H1 (cell line): ENCODE results near the gene BLMH. TPM values are rescaled to one million over a fixed set of nuclear protein-coding genes. Genes with fewer than 3 reads are reported as not detected.

Source experiments
- CTCF ChIA-PET: fragments of 300-600 bp; sonication (Branson Sonifier 250); formaldehyde crosslinking; loops from one replicate; lab custom pipeline; 2021; ENCODE audit not compliant: partially characterized antibody; lab: Charles Lee
- POLR2A ChIA-PET: fragments of 300-600 bp; sonication (Branson Sonifier 250); formaldehyde crosslinking; loops from one replicate; lab custom pipeline; 2021; ENCODE audit warnings: inconsistent platforms; ENCODE audit not compliant: partially characterized antibody; lab: Charles Lee
- DNase-seq, 2 experiments: peaks; one replicate each; pipeline versions ENCODE4 v3.0.0 to v3.0.0-alpha.2; 2010 to 2022; ENCODE audit warnings: low spot score in 2 of 2, low read depth in 1 of 2, mixed read lengths in 1 of 2
- FAIRE-seq: peaks from 2 replicates; lab custom pipeline; 2011; peaks lifted over from hg19 to GRCh38; lab: Jason Lieb, UNC
- H2AFZ ChIP-seq: 2 replicates; pipeline ENCODE4 v1.8.1; 2012; ENCODE audit warnings: low read length, inconsistent platforms
- H2AK5ac ChIP-seq: 2 replicates; pipeline ENCODE4 v1.6.1; 2013; ENCODE audit warnings: low read depth, low read length
- H2BK120ac ChIP-seq: replicated peaks from 2 replicates; pipeline ENCODE3; 2013; ENCODE audit warnings: low read depth, low read length, inconsistent platforms
- H2BK12ac ChIP-seq: 2 replicates; pipeline ENCODE4 v1.6.1; 2013; ENCODE audit warnings: low read depth, low read length
- H2BK15ac ChIP-seq: 2 replicates; pipeline ENCODE4 v1.6.1; 2013; ENCODE audit warnings: low read length
- H2BK20ac ChIP-seq: 2 replicates; pipeline ENCODE4 v1.6.1; 2013; ENCODE audit warnings: low read length
- H2BK5ac ChIP-seq: 2 replicates; pipeline ENCODE4 v1.6.1; 2013; ENCODE audit warnings: low read depth, low read length
- H3K14ac ChIP-seq: 2 replicates; pipeline ENCODE4 v1.6.1; 2013; ENCODE audit warnings: inconsistent platforms; ENCODE audit not compliant: insufficient read length
- H3K18ac ChIP-seq: 2 replicates; pipeline ENCODE4 v1.6.1; 2013; ENCODE audit warnings: low read length; ENCODE audit errors: extremely low read depth
- H3K23ac ChIP-seq: 2 replicates; pipeline ENCODE4 v1.6.1; 2013; ENCODE audit warnings: inconsistent platforms; ENCODE audit not compliant: insufficient read length
- H3K23me2 ChIP-seq: 2 replicates; pipeline ENCODE4 v1.6.1; 2013; ENCODE audit warnings: low read depth, low read length
- H3K27ac ChIP-seq: 2 replicates; pipeline ENCODE4 v1.6.1; 2011; ENCODE audit warnings: low read depth, low read length, inconsistent platforms
- H3K27me3 ChIP-seq, 4 experiments: replicated peaks in 1 of 4; 1 replicate in 1 of 4; 2 replicates in 3 of 4; pipeline versions ENCODE4 v1.6.1 to v1.8.1; 2011 to 2013; ENCODE audit warnings: low read length in 3 of 4, mild to moderate bottlenecking in 3 of 4, inconsistent platforms in 2 of 4, mixed read lengths in 2 of 4, moderate library complexity in 1 of 4; ENCODE audit not compliant: control insufficient read depth in 3 of 4, insufficient read depth in 3 of 4; ENCODE audit errors: extremely low read depth in 1 of 4
- H3K36me3 ChIP-seq, 4 experiments: 2 replicates each; pipeline versions ENCODE4 v1.6.1 to v1.8.1; 2011 to 2013; ENCODE audit warnings: mild to moderate bottlenecking in 4 of 4, low read length in 3 of 4, moderate library complexity in 2 of 4, control low read depth in 1 of 4, inconsistent platforms in 1 of 4; ENCODE audit not compliant: insufficient read depth in 4 of 4, control insufficient read depth in 2 of 4
- H3K4ac ChIP-seq: replicated peaks from 2 replicates; pipeline ENCODE3; 2013; ENCODE audit warnings: low read length, low read depth, mixed read lengths, inconsistent platforms; ENCODE audit not compliant: insufficient read length
- H3K4me1 ChIP-seq, 4 experiments: replicated peaks in 1 of 4; 1 replicate in 1 of 4; 2 replicates in 3 of 4; pipeline versions ENCODE4 v1.6.1 to v1.8.1; 2011 to 2013; ENCODE audit warnings: low read length in 3 of 4, inconsistent platforms in 2 of 4, mixed read lengths in 1 of 4; ENCODE audit not compliant: insufficient read depth in 4 of 4, control insufficient read depth in 3 of 4
- H3K4me2 ChIP-seq, 2 experiments: 2 replicates each; pipeline versions ENCODE4 v1.6.1 to v1.8.1; 2011 to 2013; ENCODE audit warnings: low read depth in 2 of 2, low read length in 2 of 2, control low read depth in 1 of 2, inconsistent platforms in 1 of 2, mild to moderate bottlenecking in 1 of 2; ENCODE audit not compliant: insufficient read depth in 1 of 2
- H3K4me3 ChIP-seq, 4 experiments: fragments of 200-600, 300-600 bp in 1 of 4; sonication (generic), shearing (Covaris generic), sonication (Bioruptor Twin) in 1 of 4; 2 replicates each; pipeline versions ENCODE4 v1.5.1 to v1.8.1; 2011 to 2016; ENCODE audit warnings: low read length in 4 of 4, low read depth in 3 of 4, control low read depth in 2 of 4, inconsistent platforms in 2 of 4, mild to moderate bottlenecking in 2 of 4, mixed read lengths in 1 of 4, moderate library complexity in 1 of 4; ENCODE audit not compliant: insufficient read depth in 2 of 4; ENCODE audit errors: extremely low read depth in 1 of 4
- H3K56ac ChIP-seq: replicated peaks from 2 replicates; pipeline ENCODE3; 2013; ENCODE audit warnings: low read depth, mild to moderate bottlenecking, mixed read lengths, low read length, inconsistent platforms; ENCODE audit not compliant: insufficient read length
- H3K79me1 ChIP-seq: 2 replicates; pipeline ENCODE4 v1.6.1; 2013; ENCODE audit warnings: low read depth, low read length, control low read depth
- H3K79me2 ChIP-seq, 2 experiments: 2 replicates each; pipeline versions ENCODE4 v1.6.1 to v1.8.1; 2012 to 2013; ENCODE audit warnings: low read length in 2 of 2, mild to moderate bottlenecking in 2 of 2, inconsistent platforms in 1 of 2; ENCODE audit not compliant: insufficient read depth in 2 of 2, control insufficient read depth in 1 of 2
- H3K9ac ChIP-seq, 4 experiments: replicated peaks in 1 of 4; 1 replicate in 1 of 4; 2 replicates in 3 of 4; pipeline versions ENCODE4 v1.6.1 to v1.8.1; 2011 to 2013; ENCODE audit warnings: low read depth in 3 of 4, low read length in 3 of 4, control low read depth in 2 of 4, mild to moderate bottlenecking in 2 of 4, moderate library complexity in 2 of 4, inconsistent platforms in 1 of 4; ENCODE audit errors: extremely low read depth in 1 of 4
- H3K9me3 ChIP-seq, 2 experiments: 2 replicates each; pipeline versions ENCODE4 v1.6.1 to v1.8.1; 2012 to 2013; ENCODE audit warnings: mild to moderate bottlenecking in 2 of 2, moderate library complexity in 2 of 2, control low read depth in 1 of 2, inconsistent platforms in 1 of 2, low read depth in 1 of 2, low read length in 1 of 2, mixed read lengths in 1 of 2; ENCODE audit not compliant: insufficient read depth in 2 of 2
- H4K20me1 ChIP-seq, 2 experiments: replicated peaks in 1 of 2; 2 replicates each; pipeline versions ENCODE3 to v1.8.1; 2011 to 2013; ENCODE audit warnings: inconsistent platforms in 2 of 2, low read length in 2 of 2, mild to moderate bottlenecking in 1 of 2; ENCODE audit not compliant: insufficient read depth in 2 of 2, control insufficient read depth in 1 of 2
- H4K5ac ChIP-seq: 2 replicates; pipeline ENCODE4 v1.6.1; 2013; ENCODE audit warnings: low read length, low read depth, mixed read lengths, inconsistent platforms; ENCODE audit not compliant: insufficient read length
- H4K8ac ChIP-seq: 2 replicates; pipeline ENCODE4 v1.8.0; 2013; ENCODE audit warnings: mild to moderate bottlenecking, moderate library complexity, low read length, inconsistent platforms; ENCODE audit not compliant: insufficient read depth; ENCODE audit errors: extremely low read depth
- H4K91ac ChIP-seq: replicated peaks from 2 replicates; pipeline ENCODE3; 2013; ENCODE audit warnings: low read length, mixed read lengths, inconsistent platforms; ENCODE audit not compliant: insufficient read length
- CBX8 ChIP-seq: fragments of 300-800, 300-1000 bp; sonication (generic); IDR thresholded peaks from 2 replicates; pipeline ENCODE4 v1.7.1; 2016; ENCODE audit warnings: low read depth, low read length, borderline replicate concordance
- EGR1 ChIP-seq: IDR thresholded peaks from 2 replicates; pipeline ENCODE4 v1.6.1; 2011; ENCODE audit warnings: low read depth, low read length, borderline replicate concordance
- HDAC2 ChIP-seq, 2 experiments: fragments of 300-600 bp in 1 of 2; sonication (generic) in 1 of 2; IDR thresholded peaks; 2 replicates each; pipeline ENCODE4 v1.6.1; 2011 to 2012; ENCODE audit warnings: low read depth in 2 of 2, low read length in 2 of 2, mild to moderate bottlenecking in 2 of 2, moderate library complexity in 2 of 2, borderline replicate concordance in 1 of 2, inconsistent platforms in 1 of 2
- KDM4A ChIP-seq: IDR thresholded peaks from one replicate; pipeline ENCODE4 v1.7.1; 2012; ENCODE audit warnings: low read depth, mild to moderate bottlenecking, moderate library complexity, low read length, inconsistent platforms; ENCODE audit not compliant: severe bottlenecking
- RNF2 ChIP-seq: fragments of 200-900, 300-1000 bp; sonication (generic); IDR thresholded peaks from 2 replicates; pipeline ENCODE4 v1.7.1; 2016; ENCODE audit warnings: borderline replicate concordance, low read depth, mild to moderate bottlenecking, antibody characterized with exemption, low read length; ENCODE audit not compliant: poor library complexity, severe bottlenecking; ENCODE audit errors: missing control alignments
- SIRT6 ChIP-seq: IDR thresholded peaks from one replicate; pipeline ENCODE4 v1.7.1; 2012; ENCODE audit warnings: low read length, inconsistent platforms
- SP2 ChIP-seq: IDR thresholded peaks from 2 replicates; pipeline ENCODE4 v1.6.1; 2012; ENCODE audit warnings: mild to moderate bottlenecking, low read length, inconsistent platforms
- TAF7 ChIP-seq: optimal IDR thresholded peaks from 2 replicates; pipeline ENCODE3; 2011; ENCODE audit warnings: low read depth, mild to moderate bottlenecking, inconsistent platforms, low read length, moderate library complexity, borderline replicate concordance
- WGBS, 2 experiments: shearing (Covaris generic) in 1 of 2; methylation state at CpG; one replicate each; pipeline versions ENCODE4 v1.1.6 to v1.1.7; 2013 to 2015; ENCODE audit warnings: low lambda C conversion rate in 2 of 2, mixed read lengths in 2 of 2, inconsistent platforms in 1 of 2, low coverage in 1 of 2, missing lambda C conversion rate in 1 of 2; ENCODE audit not compliant: insufficient replicate concordance in 2 of 2, insufficient coverage in 1 of 2, insufficient read length in 1 of 2; ENCODE audit errors: extremely low coverage in 1 of 2, missing lambda C conversion rate in 1 of 2; 5-methylcytosine and 5-hydroxymethylcytosine counted together
- polyA plus RNA-seq, 7 experiments: library from polyadenylated mRNA; depleted of rRNA in 3 of 7; stranded (reverse) in 5 of 7; unstranded in 2 of 7; fragments of >200 nt in 5 of 7; fragments of 200-250 nt in 2 of 7; gene quantifications; 1 replicate in 5 of 7; 2 replicates in 1 of 7; 4 replicates in 1 of 7; pipeline versions ENCODE4 v1.2.1 to v1.2.3, GENCODE V29; 2011 to 2013; ENCODE audit warnings: missing spikeins in 2 of 7, mixed read lengths in 2 of 7
- total RNA-seq: library from RNA; stranded (reverse); fragmentation: NEBNext Ultra II Directional; extraction: Animal tissue kit (Norgen Biotek cat#: 25700); gene quantifications from 2 replicates; pipeline ENCODE4 v1.2.1, GENCODE V29; 2021
- TF ChIP-seq, protein P1 (sequence below), 3 experiments: IDR thresholded peaks; 1 replicate in 2 of 3; 2 replicates in 1 of 3; pipeline versions ENCODE4 v1.5.1 to v1.6.1; 2011; ENCODE audit warnings: low read length in 3 of 3, mild to moderate bottlenecking in 3 of 3, inconsistent platforms in 2 of 3, low read depth in 1 of 3, moderate library complexity in 1 of 3; ENCODE audit not compliant: insufficient read depth in 1 of 3; ENCODE audit errors: control extremely low read depth in 1 of 3
- TF ChIP-seq, protein P2 (sequence below): IDR thresholded peaks from 2 replicates; pipeline ENCODE4 v1.6.1; 2012; ENCODE audit warnings: inconsistent platforms

BLMH gene
- total and polyA plus RNA-seq, 2 of the 8 experiments (the other 6 are each of a cell fraction or from before 2014, with no cell fraction given): 18.2 to 74.3 TPM

DNA sequence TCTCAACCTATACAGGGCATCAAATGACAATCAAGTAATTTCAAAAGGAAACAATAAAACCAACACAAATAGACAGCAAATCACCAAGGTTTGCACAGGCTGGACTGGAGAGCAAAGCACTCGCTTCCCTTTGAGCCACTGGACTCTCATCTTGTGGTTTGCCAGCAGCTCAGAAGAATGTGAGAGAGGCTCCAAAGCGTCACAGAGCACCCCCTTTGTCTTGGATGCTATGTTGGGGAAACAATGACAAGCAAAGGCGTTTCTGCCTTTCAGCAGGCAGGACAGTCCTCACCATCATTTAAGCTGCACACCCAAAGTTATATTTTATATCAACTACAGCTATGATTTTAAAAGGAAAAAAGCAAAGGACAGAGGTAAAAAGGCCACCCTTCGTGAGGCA is 69.5 kb downstream of the BLMH start:
- no peak overlapping the region for H2BK120ac ChIP-seq
- H2BK12ac ChIP-seq: no peak overlapping the region
- no peaks in the 10 kb centered on the region for H3K27me3 ChIP-seq
- H2BK15ac ChIP-seq: no peak overlapping the region
- H3K4me1 ChIP-seq: peaks cover 0 to 2% (median 0%) of the 10 kb centered on the region in 4 experiments; a peak in 2 of 7 replicates
- H4K91ac ChIP-seq: no peak overlapping the region
- no peak overlapping the region for H2BK5ac ChIP-seq
- no peak overlapping the region for H3K56ac ChIP-seq
- H3K4me3 ChIP-seq: no peak overlapping the region
- no peaks in the 10 kb centered on the region; the same call in 1 of the 2 replicates for H3K79me1 ChIP-seq
- H3K36me3 ChIP-seq: no peaks in the 10 kb centered on the region
- no peak overlapping the region for H3K18ac ChIP-seq
- H2BK20ac ChIP-seq: no peak overlapping the region
- H3K14ac ChIP-seq: no peak overlapping the region
- no peak overlapping the region for H3K4ac ChIP-seq
- no peak overlapping the region for H3K27ac ChIP-seq
- WGBS, 2 experiments: 85% methylated on average over 4 of the region's 4 CpGs; no CpG with 5 or more reads in 1 of the 2 experiments
- no peak overlapping the region for H3K9ac ChIP-seq
- FAIRE-seq: no peak
- ChIA-PET CTCF (interaction anchor here (1.4 to 1.5 kb wide), 2 partner anchors 9 to 22 kb away, joined by 3 to 6 read pairs; no protein-coding TSS in a partner anchor), POLR2A (interaction anchor here (2.9 kb wide), 1 partner anchor 14 kb away, joined by 8 read pairs; no protein-coding TSS in a partner anchor)
- H2AK5ac ChIP-seq: no peak overlapping the region
- H4K20me1 ChIP-seq: no peaks in the 10 kb centered on the region
- no peaks in the 10 kb centered on the region for H3K9me3 ChIP-seq
- no peak overlapping the region for H4K8ac ChIP-seq
- no peak overlapping the region for H3K4me2 ChIP-seq
- no peaks in the 10 kb centered on the region for H3K79me2 ChIP-seq
- H4K5ac ChIP-seq: no peak overlapping the region
- no peak overlapping the region for H3K23ac ChIP-seq
- H2AFZ ChIP-seq: no peak overlapping the region
- H3K23me2 ChIP-seq: no peaks in the 10 kb centered on the region
- TF ChIP-seq RNF2 (no peak), CBX8 (no peak), HDAC2 (IDR thresholded peaks at IDR 0.05; ENCODE audit: borderline replicate concordance in 1 of 2, low read depth in 2 of 2, low read length in 2 of 2) (no peak), EGR1 (no peak), KDM4A (no peak), TAF7 (no peak), SP2 (no peak), SIRT6 (no peak)
- TF ChIP-seq, protein P1, sequence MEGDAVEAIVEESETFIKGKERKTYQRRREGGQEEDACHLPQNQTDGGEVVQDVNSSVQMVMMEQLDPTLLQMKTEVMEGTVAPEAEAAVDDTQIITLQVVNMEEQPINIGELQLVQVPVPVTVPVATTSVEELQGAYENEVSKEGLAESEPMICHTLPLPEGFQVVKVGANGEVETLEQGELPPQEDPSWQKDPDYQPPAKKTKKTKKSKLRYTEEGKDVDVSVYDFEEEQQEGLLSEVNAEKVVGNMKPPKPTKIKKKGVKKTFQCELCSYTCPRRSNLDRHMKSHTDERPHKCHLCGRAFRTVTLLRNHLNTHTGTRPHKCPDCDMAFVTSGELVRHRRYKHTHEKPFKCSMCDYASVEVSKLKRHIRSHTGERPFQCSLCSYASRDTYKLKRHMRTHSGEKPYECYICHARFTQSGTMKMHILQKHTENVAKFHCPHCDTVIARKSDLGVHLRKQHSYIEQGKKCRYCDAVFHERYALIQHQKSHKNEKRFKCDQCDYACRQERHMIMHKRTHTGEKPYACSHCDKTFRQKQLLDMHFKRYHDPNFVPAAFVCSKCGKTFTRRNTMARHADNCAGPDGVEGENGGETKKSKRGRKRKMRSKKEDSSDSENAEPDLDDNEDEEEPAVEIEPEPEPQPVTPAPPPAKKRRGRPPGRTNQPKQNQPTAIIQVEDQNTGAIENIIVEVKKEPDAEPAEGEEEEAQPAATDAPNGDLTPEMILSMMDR (IDR thresholded peaks at IDR 0.05; ENCODE audit: control extremely low read depth in 1 of 3, insufficient read depth in 1 of 3, low read depth in 1 of 3, low read length in 3 of 3): no peak
- TF ChIP-seq, protein P2, sequence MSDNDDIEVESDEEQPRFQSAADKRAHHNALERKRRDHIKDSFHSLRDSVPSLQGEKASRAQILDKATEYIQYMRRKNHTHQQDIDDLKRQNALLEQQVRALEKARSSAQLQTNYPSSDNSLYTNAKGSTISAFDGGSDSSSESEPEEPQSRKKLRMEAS: no peak
- no peak for DNase-seq
